HEK293T (cell line): ENCODE results near the gene TMTC1.

Experiments used
- CTBP1 ChIP-seq: fragments of 450-650 bp; IDR thresholded peaks from 2 replicates; pipeline ENCODE4 v1.6.1; 2016; ENCODE audit warnings: borderline replicate concordance
- ELF4 ChIP-seq: fragments of 450-650 bp; IDR thresholded peaks from 2 replicates; pipeline ENCODE4 v1.6.1; 2017; ENCODE audit warnings: antibody characterized with exemption
- TARDBP ChIP-seq: fragments of 450-650 bp; IDR thresholded peaks from 2 replicates; pipeline ENCODE4 v1.6.1; 2016

- TF ChIP-seq ELF4 (no peak), TARDBP (no peak), CTBP1 (no peak)
Measured at GRCh38 chr12:29499235-29499634, 284.5 kb downstream of the TMTC1 start.
